ENCODE measurements around the gene CKM.
"Not testable (repeated sequence)": the region's sequence is repeated elsewhere in the genome, so short reads cannot be mapped to it uniquely, and the experiment has no call there.

Gene CKM

DNA sequence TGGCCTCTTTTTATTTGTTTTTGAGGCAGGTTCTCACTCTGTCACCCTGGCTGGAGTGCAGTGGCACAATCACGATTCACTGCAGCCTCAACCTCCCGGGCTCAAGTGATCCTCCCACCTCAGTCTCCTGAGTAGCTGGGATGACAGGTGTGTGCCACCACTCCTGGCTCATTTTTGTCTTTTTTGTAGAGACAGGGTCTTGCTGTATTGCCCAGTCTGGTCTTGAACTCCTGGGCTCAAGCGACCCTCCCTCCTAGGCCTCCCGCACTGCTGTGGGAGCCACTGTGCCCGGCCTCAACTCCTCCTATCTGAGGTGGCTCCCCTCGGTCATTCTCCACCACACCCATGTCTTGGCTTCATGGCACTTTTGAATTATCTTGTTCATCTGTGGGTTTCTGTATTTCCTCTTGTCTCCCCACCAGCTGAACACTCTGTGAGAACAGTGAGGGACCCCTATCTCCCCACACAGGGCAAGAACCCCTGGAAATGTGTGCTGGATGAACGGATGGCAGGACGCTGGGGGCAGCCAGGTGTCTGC, 7.9 kb downstream of the CKM start:
- DNase-seq, result no peak

DNA sequence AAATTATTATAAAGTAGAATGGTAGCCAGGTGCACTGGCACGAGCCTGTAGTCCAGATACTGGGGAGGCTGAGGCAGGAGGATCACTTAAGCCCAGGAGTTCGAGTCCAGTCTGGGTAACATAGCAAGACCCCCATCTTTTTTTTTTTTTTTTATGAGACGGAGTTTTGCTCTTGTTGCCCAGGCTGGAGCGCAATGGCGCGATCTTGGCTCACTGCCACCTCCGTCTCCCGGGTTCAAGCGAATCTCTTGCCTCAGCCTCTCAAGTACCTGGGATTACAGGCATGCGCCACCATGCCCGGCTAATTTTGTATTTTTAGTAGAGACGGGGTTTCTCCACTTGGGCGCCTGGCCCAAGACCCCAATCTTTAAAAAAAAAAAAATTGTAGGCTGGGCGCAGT, 10.4 kb downstream of the CKM start:
- DNase-seq, result not testable (repeated sequence)

- DNase-seq, result no peak
These were observed 11.1 kb downstream of the CKM start for GRCh38 chr19:45311621-45312020.

- not testable (repeated sequence) for DNase-seq
These were observed 13.4 kb downstream of the CKM start for GRCh38 chr19:45309322-45309721.

DNA sequence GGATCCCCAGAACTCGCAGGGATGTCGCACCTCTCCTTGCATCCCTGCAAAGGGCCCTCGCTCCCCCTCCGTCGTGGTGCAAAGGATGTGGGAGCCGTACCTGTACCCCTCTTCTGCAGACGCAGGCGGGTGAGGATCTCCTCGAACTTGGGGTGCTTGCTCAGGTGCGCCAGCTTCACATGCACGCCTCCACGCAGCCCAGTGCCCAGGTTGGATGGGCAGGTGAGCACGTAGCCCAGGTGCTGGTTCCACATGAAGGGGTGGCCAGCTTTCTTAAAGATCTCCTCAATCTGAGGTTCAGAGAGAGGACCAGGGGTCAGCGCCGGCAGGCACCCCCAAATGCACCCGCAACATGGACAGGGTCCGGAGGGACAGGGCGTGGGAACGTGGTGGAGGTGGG, 15.3 kb downstream of the CKM start:
- DNase-seq, result no peak

DNA sequence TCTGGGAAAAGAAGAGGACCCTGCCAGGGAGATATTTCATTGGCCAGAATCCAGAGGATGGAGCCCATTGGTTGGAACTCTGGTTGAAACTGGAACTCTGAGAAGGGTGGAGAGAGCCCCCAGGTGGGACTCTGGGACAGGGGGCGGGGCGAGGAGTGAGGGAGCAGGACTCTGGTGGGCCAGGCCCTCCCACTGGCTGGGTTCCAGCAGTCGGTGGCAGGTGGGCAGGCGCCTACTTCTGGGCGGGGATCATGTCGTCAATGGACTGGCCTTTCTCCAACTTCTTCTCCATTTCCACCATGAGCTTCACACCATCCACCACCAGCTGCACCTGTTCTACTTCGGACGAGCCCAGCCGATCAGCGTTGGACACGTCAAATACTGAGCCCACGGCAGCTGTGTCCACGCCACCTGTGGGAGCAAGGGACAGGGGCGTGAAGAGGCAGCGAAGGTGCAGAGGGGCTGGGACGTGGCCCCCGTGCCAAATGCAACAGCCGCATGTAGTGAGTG, 16.1 kb downstream of the CKM start:
- DNase-seq, result peak; percentile 70

DNA sequence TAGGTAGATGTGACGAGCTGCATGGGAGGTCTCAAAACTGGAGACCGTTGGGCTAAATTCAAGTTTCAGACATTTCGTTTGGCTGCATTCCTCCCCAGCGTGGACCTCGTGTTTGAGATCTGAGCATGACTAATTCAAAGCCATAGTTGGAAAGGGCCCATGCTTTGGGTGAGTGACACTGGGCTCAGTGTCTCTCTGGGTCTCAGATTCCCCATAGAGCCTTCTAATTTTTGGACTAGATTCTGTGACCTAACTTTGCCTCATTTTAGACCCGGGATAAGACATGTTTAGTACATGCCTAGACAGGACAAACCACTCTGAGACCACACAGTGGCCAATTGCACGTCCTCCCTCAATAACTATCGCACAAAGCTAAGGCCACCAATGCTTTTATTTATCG, 16.6 kb downstream of the CKM start:
- no peak for DNase-seq

DNA sequence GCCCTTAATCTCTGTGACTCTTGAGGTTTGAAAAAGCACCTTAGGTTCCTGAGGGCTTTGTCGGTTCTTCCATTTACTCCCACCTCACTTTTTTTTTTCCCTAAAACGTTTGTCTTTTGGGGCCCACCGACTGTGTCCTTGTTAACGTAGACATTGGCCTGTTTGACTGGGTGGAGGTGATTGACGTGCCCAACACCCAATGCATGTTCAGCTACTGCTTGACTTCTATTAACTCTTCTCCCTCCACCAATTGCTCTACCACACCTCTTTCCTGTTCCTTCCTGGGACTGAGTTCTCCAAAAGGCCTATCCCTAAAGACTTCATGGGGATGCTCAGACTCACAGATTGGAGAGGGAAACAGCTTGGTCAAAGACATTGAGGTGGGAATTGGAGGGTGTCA, 17.3 kb downstream of the CKM start:
- no peak for DNase-seq

DNA sequence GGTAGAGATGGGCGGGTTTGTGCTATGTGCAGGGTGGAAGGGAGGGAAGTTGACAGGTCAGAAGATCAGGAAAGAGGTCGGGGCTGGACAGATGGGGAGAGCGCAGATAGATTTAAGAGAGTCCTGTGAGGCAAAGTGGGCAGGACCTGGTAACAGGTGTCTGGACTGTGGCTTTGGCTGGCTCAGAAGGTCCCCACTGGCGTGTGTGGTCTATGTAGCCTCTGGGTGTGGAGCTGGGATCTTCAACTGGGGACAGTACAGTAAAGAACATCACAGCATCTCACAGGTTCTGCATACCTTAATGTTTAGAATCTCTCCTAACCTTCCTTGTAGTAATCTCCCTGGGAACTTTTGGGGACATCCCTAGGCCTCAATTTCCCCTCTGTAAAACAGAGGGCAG, 17.7 kb downstream of the CKM start:
- no peak for DNase-seq

DNA sequence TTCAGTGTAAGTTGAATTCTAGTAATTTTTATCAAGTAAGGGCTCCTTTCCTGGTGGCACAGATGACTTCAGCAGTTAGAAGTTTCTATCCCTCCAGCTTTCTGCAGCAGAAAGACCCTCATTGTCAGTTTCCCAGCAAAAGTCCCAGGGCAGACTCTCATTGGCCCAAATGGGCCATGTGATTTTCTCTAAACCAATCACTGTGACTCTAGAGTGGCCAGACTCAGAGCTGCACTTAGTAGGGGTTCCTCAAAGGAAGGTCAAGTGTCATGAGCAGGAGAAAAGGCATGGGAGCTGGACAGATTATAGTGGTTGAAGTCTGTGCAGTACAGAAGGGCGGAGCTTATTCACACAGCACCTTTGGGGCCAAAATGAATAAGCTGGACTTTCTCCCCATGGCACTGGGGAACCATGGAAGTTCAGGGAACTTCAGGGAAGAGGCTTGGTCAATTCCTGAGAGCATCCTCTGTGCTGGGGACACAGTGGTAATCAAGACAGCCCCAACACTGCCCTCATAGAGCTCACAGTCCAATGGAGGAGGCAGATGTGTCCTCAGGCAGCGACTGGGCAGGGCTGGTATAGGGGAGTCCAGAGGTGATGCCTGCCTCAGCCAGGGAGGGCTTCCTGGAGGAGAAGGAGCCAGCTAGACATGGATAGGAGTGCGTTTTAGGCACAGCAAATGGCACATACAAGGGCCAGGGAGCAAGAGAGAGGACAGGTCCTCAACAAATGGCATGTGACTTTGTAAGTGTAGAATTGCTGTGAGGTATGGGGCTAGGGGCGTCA, 18.3 kb downstream of the CKM start:
- DNase-seq, result no peak

GRCh38 chr19:45303269-45304060, 19.2 kb downstream of the CKM start:
- DNase-seq, result no peak

GRCh38 chr19:45302416-45302815, 20.3 kb downstream of the CKM start:
- DNase-seq, result no peak

- DNase-seq, result no peak
These were observed 23.0 kb downstream of the CKM start for GRCh38 chr19:45299719-45300118.

DNA sequence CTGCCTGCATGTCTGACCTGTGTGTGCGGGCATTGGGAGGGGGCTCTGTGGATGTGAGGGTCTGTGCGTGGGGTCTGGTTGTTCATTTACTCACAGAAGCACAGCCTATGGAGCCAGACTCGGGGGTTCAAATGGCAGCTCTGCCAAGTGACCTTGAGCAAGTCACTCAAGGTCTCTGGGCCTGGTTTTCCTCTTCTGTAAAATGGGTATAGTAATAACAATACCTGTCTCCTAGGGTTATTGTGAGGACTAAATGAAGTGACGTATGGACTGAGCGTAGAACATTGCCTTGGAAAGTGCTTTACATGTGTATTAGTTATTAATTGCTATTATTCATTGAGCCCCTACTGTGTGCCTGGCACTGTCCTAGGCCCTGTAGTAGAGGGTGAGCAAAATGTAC, 24.4 kb downstream of the CKM start:
- DNase-seq, result no peak

- no peak for DNase-seq
These were observed 25.0 kb downstream of the CKM start for GRCh38 chr19:45297674-45298073.

GRCh38 chr19:45296355-45296754, 26.3 kb downstream of the CKM start:
- DNase-seq, result no peak

- no peak for DNase-seq
These were observed 26.8 kb downstream of the CKM start for GRCh38 chr19:45295873-45296272.

- DNase-seq, result no peak
These were observed 28.2 kb downstream of the CKM start for GRCh38 chr19:45294291-45295029.

DNA sequence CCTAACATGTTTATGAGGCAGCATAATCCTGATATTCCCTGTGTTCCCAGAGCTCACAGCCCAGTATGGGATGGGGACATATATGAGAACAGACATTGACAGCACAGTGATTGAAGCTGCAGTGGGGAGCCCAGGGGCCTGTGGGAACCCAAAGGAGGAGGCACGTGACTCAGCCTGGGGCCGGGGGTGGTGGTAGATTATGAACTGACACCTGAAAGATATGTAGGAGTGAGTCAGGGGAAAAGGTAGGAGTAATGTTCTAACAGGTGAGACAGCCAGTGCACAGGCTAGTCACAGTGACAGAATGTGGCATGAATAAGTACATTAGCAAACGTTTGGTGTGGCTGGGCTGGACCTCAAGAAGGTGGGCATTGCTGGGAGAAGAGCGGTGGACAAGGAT, 29.0 kb downstream of the CKM start:
- no peak for DNase-seq

DNA sequence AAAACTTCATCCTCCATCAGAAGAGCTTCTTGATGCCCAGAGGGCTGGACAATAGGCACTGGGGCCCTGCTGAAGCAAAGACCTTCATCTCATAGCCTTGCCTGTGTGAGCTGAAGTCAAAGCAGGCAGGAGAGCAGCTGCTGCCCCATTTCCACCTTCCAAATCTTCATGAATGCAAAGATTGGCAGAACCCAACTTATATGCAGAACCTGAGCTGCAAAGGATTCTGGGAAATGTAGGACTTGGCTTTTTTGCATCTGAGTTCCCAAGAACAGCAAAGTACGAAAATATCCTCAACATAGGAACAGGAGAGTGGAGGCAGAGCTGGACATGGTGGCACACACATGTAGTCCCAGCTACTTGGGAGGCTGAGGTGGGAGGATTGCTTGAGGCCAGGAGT, 30.8 kb downstream of the CKM start:
- no peak for DNase-seq

DNA sequence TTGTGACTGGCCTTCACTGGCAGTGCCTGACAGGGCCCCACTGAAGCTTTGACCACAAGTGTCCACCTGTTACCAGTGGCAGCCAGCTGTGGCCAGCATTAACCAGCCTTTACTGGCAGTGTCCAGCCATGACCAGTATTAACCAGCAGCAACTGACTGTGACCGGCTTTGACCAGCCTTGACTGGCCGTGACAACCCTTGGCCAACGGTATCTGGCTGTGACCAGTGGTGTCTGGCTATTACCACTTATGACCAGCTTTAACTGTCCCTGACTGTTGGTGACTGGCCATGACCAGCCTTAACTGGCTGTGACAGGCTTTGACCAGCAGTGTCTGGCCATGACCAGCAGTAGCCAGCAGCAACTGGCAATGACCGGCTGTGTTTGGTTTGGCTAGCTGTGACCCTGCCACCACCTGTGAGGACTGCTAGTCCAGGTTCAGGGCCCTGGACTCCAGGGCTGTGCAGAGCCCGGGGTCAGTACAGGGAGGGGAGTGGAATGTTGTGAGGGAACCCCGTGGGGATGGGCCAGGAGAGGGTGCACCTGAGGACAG, 32.2 kb downstream of the CKM start:
- no peak for DNase-seq

DNA sequence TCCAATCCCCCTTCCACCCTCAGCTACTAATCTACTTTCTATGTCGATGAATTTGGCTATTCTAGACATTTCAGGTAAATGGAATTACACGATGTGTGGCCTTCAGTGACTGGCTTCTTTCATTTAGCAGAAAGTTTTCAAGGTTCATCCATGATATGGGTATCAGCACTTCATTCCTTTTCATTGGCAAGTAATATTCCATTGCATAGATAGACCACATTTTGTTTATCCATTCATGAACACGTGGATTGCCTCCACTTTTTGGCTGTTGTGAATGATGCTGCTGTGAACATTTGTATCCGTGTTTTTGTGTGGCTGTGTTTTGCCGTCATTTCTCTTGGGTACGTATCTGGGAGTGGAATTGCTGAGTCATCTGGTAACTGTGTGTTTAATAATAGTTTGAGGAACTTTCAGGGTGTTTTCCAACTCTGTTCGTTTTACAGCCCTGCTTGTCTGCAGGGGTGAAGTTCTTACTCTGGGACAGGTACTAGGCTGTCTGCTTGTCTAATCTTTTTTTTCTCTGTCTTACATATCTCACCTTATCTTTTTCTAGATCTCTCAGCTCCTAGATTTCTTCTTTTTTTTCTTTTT, 39.1 kb downstream of the CKM start:
- DNase-seq, result no peak

Measured in NCI-H1436 treated with DMSO at 0.1 percent for 48 hours (cell line).